GM23338 (cell line): ENCODE data around the gene UCK1. TPM values are rescaled to one million over a fixed set of nuclear protein-coding genes. Genes with fewer than 3 reads are reported as not detected.

Source experiments
- ATAC-seq: fragments of 200-7000 bp; cut with Tn5 transposase; 3 replicates; pipeline ENCODE4 v1.9.1; 2020
- DNase-seq: peaks from one replicate; pipeline ENCODE4 v3.0.0-alpha.2; 2015; ENCODE audit warnings: low spot score
- H2AFZ ChIP-seq: fragments of 200-600 bp; sonication (generic); 2 replicates; pipeline ENCODE4 v1.8.0; 2016; ENCODE audit warnings: antibody characterized with exemption, mild to moderate bottlenecking, moderate library complexity
- H3F3A ChIP-seq: fragments of 200-600 bp; sonication (generic); replicated peaks from 2 replicates; pipeline ENCODE4 v1.8.0; 2017; ENCODE audit warnings: antibody characterized with exemption, mixed run types, low read depth
- H3K27ac ChIP-seq: fragments of 200-600 bp; sonication (generic); 2 replicates; pipeline ENCODE4 v1.6.1; 2016; ENCODE audit warnings: low read depth
- H3K27me3 ChIP-seq: fragments of 200-600 bp; sonication (generic); 2 replicates; pipeline ENCODE4 v1.8.0; 2016; ENCODE audit warnings: mild to moderate bottlenecking, mixed run types, moderate library complexity; ENCODE audit not compliant: insufficient read depth
- H3K36me3 ChIP-seq: fragments of 200-600 bp; sonication (generic); 2 replicates; pipeline ENCODE4 v1.8.0; 2016; ENCODE audit warnings: mild to moderate bottlenecking; ENCODE audit not compliant: insufficient read depth
- H3K4me1 ChIP-seq: fragments of 200-600 bp; sonication (generic); 2 replicates; pipeline ENCODE4 v1.8.0; 2016; ENCODE audit warnings: mild to moderate bottlenecking, moderate library complexity; ENCODE audit not compliant: insufficient read depth
- H3K4me2 ChIP-seq: fragments of 200-600 bp; sonication (generic); 2 replicates; pipeline ENCODE4 v1.7.1; 2017; ENCODE audit warnings: mixed run types
- H3K4me3 ChIP-seq: fragments of 200-600 bp; sonication (generic); 2 replicates; pipeline ENCODE4 v1.6.1; 2016; ENCODE audit warnings: mixed run types
- H3K79me2 ChIP-seq: fragments of 200-600 bp; sonication (generic); replicated peaks from 2 replicates; pipeline ENCODE4 v1.8.0; 2017; ENCODE audit warnings: mild to moderate bottlenecking; ENCODE audit not compliant: insufficient read depth
- H3K9me2 ChIP-seq: fragments of 200-600 bp; sonication (generic); 2 replicates; pipeline ENCODE4 v1.8.0; 2017; ENCODE audit not compliant: insufficient read depth
- H4K20me1 ChIP-seq: fragments of 200-600 bp; sonication (generic); replicated peaks from 2 replicates; pipeline ENCODE4 v1.8.0; 2017; ENCODE audit warnings: mild to moderate bottlenecking; ENCODE audit not compliant: insufficient read depth
- H3K27ac Mint-ChIP-seq: 2 replicates; pipeline ENCODE4 v1.8.0; 2020; ENCODE audit warnings: inconsistent platforms, mild to moderate bottlenecking, moderate library complexity, mixed read lengths
- H3K27me3 Mint-ChIP-seq: 3 replicates; pipeline ENCODE4 v1.8.0; 2022; ENCODE audit warnings: low read depth, mild to moderate bottlenecking, moderate library complexity, mixed read lengths, inconsistent platforms; ENCODE audit not compliant: insufficient read depth, poor library complexity
- H3K36me3 Mint-ChIP-seq: 3 replicates; pipeline ENCODE4 v1.8.0; 2021; ENCODE audit warnings: low read depth, mild to moderate bottlenecking, inconsistent platforms, moderate library complexity, mixed read lengths
- H3K4me1 Mint-ChIP-seq: 3 replicates; pipeline ENCODE4 v1.8.0; 2020; ENCODE audit warnings: mild to moderate bottlenecking, inconsistent platforms, mixed read lengths
- H3K4me3 Mint-ChIP-seq: 3 replicates; pipeline ENCODE4 v1.8.0; 2021; ENCODE audit warnings: moderate library complexity, mild to moderate bottlenecking, inconsistent platforms, mixed read lengths
- H3K9me3 Mint-ChIP-seq: 3 replicates; pipeline ENCODE4 v1.8.0; 2020; ENCODE audit warnings: moderate library complexity, mild to moderate bottlenecking, inconsistent platforms, mixed read lengths
- CREB1 ChIP-seq: fragments of 250-450 bp; sonication (Bioruptor Pico); IDR thresholded peaks from 2 replicates; pipeline ENCODE4 v1.5.0; 2020; ENCODE audit warnings: low read depth, mild to moderate bottlenecking, moderate library complexity
- CTCF ChIP-seq, 2 experiments: fragments of 200-600 bp in 1 of 2; sonication (generic) in 1 of 2; conservative IDR thresholded peaks; 2 replicates each; pipeline versions ENCODE4 v1.5.1 to v1.6.1; 2016 to 2017; ENCODE audit warnings: antibody characterized with exemption in 2 of 2, low read depth in 2 of 2, mild to moderate bottlenecking in 2 of 2, moderate library complexity in 1 of 2
- ETS1 ChIP-seq: IDR thresholded peaks from 2 replicates; pipeline ENCODE4 v1.6.1; 2016; ENCODE audit warnings: antibody characterized with exemption
- POLR2AphosphoS5 ChIP-seq: IDR thresholded peaks from 2 replicates; pipeline ENCODE4 v1.6.1; 2016; ENCODE audit warnings: antibody characterized with exemption, low read depth
- REST ChIP-seq: IDR thresholded peaks from one replicate; pipeline ENCODE4 v1.6.1; 2018; ENCODE audit warnings: antibody characterized with exemption; ENCODE audit not compliant: unreplicated experiment
- STAT1 ChIP-seq: IDR thresholded peaks from one replicate; pipeline ENCODE4 v1.6.1; 2016; ENCODE audit warnings: antibody characterized with exemption; ENCODE audit not compliant: unreplicated experiment
- ZNF114 ChIP-seq: fragments of 250-450 bp; sonication (Bioruptor Pico); IDR thresholded peaks from 2 replicates; pipeline ENCODE4 v1.5.0; 2020; ENCODE audit warnings: mild to moderate bottlenecking, moderate library complexity
- polyA plus RNA-seq: library from polyadenylated mRNA; unstranded; fragments of >200 nt; fragmentation: Nextera tagmentation; extraction: Ambion mirVana; gene quantifications from 2 replicates; pipeline ENCODE4 v1.2.1, GENCODE V29; 2016
- total RNA-seq: library from RNA; depleted of rRNA; stranded (reverse); fragments of >200 nt; shearing (Covaris generic); gene quantifications from 2 replicates; pipeline ENCODE4 v1.2.3, GENCODE V29; 2014

The UCK1 gene
- total and polyA plus RNA-seq, 2 experiments from 2014 or later, result 23.4 to 35.9 TPM

GRCh38 chr9:131518553-131518952, 12.5 kb downstream of the UCK1 start (continued):
- TF ChIP-seq CREB1 (CRISPR knock-in tag) (no peak), STAT1 (no peak), REST (no peak), ETS1 (no peak)

GRCh38 chr9:131517761-131518190, 13.3 kb downstream of the UCK1 start:
- Histone ChIP-seq H3K4me2 (no peak overlapping the region), H4K20me1 (no peaks in the 10 kb centered on the region), H3K9me2 (no peaks in the 10 kb centered on the region), H3K4me3 (no peak overlapping the region), H3K79me2 (no peaks in the 10 kb centered on the region), H3F3A (peaks cover 9% of the 10 kb centered on the region), H2AFZ (no peak overlapping the region), H3K27me3 (no peaks in the 10 kb centered on the region), H3K4me1 (no peaks in the 10 kb centered on the region), H3K36me3 (peaks cover 9% of the 10 kb centered on the region), H3K27ac (no peak overlapping the region)
- Mint-ChIP-seq H3K36me3 (peaks cover 54% of the 10 kb centered on the region), H3K27me3 (peaks cover 16% of the 10 kb centered on the region), H3K9me3 (no peaks in the 10 kb centered on the region), H3K4me1 (no peaks in the 10 kb centered on the region), H3K4me3 (no peak overlapping the region), H3K27ac (no peak overlapping the region)
- DNase-seq (no peak), ATAC-seq (no peak)
- TF ChIP-seq ZNF114 (CRISPR knock-in tag), result no peak
- no peak for TF ChIP-seq CTCF (conservative IDR thresholded peaks at IDR 0.05; ENCODE audit: low read depth in 2 of 2)
- no peak for TF ChIP-seq POLR2AphosphoS5

- H3K27me3 ChIP-seq, result no peaks in the 10 kb centered on the region
- peaks cover 9% of the 10 kb centered on the region for H3K36me3 ChIP-seq
- H3K4me2 ChIP-seq, result no peak overlapping the region
- Mint-ChIP-seq H3K36me3 (peaks cover 52% of the 10 kb centered on the region), H3K4me1 (no peaks in the 10 kb centered on the region), H3K27me3 (peaks cover 12% of the 10 kb centered on the region), H3K27ac (no peak overlapping the region), H3K4me3 (no peak overlapping the region), H3K9me3 (no peaks in the 10 kb centered on the region)
- no peaks in the 10 kb centered on the region for H4K20me1 ChIP-seq
- H3K4me1 ChIP-seq, result no peaks in the 10 kb centered on the region
- no peaks in the 10 kb centered on the region for H3K79me2 ChIP-seq
- no peak for ATAC-seq
- H3F3A ChIP-seq, result peaks cover 9% of the 10 kb centered on the region
- H3K27ac ChIP-seq, result no peak overlapping the region
- no peaks in the 10 kb centered on the region for H3K9me2 ChIP-seq
- H2AFZ ChIP-seq, result no peak overlapping the region
- DNase-seq, result no peak
- H3K4me3 ChIP-seq, result no peak overlapping the region
- TF ChIP-seq CTCF (conservative IDR thresholded peaks at IDR 0.05; ENCODE audit: low read depth in 2 of 2), result no peak
Observed at GRCh38 chr9:131516930-131517329, 14.1 kb downstream of the UCK1 start.
